ENCODE measurements around the gene FAM9B. TPM values are rescaled to one million over a fixed set of nuclear protein-coding genes. Genes with fewer than 3 reads are reported as not detected.

The FAM9B gene
- total RNA-seq, 2 donors from 2014 or later, result not detected

DNA sequence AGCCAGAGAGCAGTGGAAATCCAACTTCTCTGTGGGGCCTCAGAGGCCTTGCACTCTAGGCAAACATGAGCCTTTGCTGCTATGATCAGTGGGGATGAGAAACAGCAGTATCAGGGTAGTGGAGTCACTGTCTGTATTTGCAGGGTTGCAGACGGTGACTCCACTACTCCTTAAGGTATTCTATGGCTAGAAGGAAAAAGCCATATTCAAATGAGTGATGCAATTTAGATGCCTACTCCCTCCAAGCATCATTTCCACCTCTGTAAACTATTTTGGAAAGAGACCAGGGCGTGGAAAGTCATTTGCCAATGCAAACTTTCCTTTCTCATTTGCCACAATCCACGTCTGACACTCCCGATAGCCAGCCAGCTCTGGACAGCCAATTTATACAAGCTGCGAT lies 35.6 kb upstream of the FAM9B start:
- H3K27ac ChIP-seq, result no peak overlapping the region
- no peak for DNase-seq
- TF ChIP-seq, protein P1, sequence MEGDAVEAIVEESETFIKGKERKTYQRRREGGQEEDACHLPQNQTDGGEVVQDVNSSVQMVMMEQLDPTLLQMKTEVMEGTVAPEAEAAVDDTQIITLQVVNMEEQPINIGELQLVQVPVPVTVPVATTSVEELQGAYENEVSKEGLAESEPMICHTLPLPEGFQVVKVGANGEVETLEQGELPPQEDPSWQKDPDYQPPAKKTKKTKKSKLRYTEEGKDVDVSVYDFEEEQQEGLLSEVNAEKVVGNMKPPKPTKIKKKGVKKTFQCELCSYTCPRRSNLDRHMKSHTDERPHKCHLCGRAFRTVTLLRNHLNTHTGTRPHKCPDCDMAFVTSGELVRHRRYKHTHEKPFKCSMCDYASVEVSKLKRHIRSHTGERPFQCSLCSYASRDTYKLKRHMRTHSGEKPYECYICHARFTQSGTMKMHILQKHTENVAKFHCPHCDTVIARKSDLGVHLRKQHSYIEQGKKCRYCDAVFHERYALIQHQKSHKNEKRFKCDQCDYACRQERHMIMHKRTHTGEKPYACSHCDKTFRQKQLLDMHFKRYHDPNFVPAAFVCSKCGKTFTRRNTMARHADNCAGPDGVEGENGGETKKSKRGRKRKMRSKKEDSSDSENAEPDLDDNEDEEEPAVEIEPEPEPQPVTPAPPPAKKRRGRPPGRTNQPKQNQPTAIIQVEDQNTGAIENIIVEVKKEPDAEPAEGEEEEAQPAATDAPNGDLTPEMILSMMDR (IDR thresholded peaks at IDR 0.05), result no peak
- no peak overlapping the region for H3K4me3 ChIP-seq
- no peaks in the 10 kb centered on the region for H3K4me1 ChIP-seq
- no peaks in the 10 kb centered on the region for H3K27me3 ChIP-seq
- intact Hi-C loops (cut with DNase I), result no loop called here
- H3K9me3 ChIP-seq, result no peaks in the 10 kb centered on the region
- H3K36me3 ChIP-seq, result no peaks in the 10 kb centered on the region
- no peak overlapping the region for H3K9ac ChIP-seq (ENCODE audit: low read depth in 2 of 2, low read length in 2 of 2)

DNA sequence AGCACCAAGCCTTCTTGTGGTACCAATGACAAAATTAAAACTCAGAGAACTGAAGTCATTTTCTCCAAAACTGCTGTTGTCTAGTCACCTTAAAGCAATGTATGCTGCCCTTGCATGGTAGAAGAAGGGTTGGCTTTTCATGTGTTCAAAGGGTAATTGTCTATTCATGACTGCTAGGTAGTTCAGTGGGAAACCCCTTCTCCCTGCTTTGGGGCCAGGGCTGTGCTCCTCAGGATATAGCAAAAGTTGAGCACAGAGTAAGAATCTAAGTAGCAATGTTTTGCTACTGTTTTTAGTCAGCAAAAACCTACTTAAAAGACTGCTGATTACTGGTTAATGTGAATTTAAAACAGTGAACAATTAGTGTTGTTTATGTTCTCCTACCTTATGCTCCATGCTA lies 30.8 kb upstream of the FAM9B start:
- TF ChIP-seq, protein P1 (IDR thresholded peaks at IDR 0.05), result no peak
- Histone ChIP-seq H3K27ac (no peak overlapping the region), H3K36me3 (no peaks in the 10 kb centered on the region), H3K4me1 (no peaks in the 10 kb centered on the region), H3K9ac (ENCODE audit: low read depth in 2 of 2, low read length in 2 of 2) (no peak overlapping the region), H3K27me3 (no peaks in the 10 kb centered on the region), H3K4me3 (no peak overlapping the region), H3K9me3 (no peaks in the 10 kb centered on the region)
- intact Hi-C loops (cut with DNase I), result no loop called here
- DNase-seq, result no peak

DNA sequence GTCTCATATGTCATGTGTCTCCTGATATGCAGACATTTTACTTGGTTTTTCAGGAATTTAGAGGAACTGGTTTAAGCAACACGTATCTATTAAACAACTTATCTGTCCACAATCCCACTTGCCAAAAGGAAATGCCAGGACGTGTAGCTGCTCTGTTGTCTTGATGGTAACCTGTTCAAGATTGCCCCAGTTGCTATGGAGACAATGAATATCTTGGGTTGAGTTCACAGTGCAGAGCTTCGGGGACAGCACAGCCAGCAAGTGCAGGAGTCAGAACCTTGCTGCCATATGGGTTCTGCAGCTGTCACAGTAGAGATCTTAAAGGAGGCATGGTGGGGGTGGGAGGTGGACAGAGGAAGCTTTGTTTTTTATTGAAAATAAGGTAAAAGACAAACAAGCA lies 28.7 kb upstream of the FAM9B start:
- H3K9ac ChIP-seq (ENCODE audit: low read depth in 2 of 2, low read length in 2 of 2), result no peak overlapping the region
- no peaks in the 10 kb centered on the region for H3K9me3 ChIP-seq
- TF ChIP-seq, protein P1 (IDR thresholded peaks at IDR 0.05), result no peak
- H3K36me3 ChIP-seq, result no peaks in the 10 kb centered on the region
- no peaks in the 10 kb centered on the region for H3K4me1 ChIP-seq
- no peak overlapping the region for H3K27ac ChIP-seq
- no peaks in the 10 kb centered on the region for H3K27me3 ChIP-seq
- DNase-seq, result no peak
- intact Hi-C loops (cut with DNase I), result no loop called here
- H3K4me3 ChIP-seq, result no peak overlapping the region

DNA sequence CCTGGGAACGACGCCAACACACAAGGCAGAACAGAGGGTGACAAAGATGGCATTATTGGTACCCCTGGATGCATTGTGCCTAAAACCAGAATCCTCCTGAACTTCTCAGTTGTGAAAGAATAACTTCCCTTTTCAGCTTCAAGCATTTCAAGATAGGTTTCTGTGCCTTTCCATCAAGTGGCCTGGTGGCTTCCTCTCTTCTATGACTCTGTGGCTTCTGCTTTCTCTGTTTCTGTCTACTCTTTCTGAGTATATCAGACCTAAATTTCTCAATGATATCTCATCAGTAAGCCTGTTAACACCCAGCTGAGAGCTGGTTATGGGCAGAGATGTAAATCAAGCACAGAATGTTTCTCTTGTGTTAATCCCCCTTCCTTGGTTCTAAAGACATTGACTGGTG lies 21.4 kb upstream of the FAM9B start:
- no peak overlapping the region for H3K4me3 ChIP-seq
- no peak overlapping the region for H3K9ac ChIP-seq (ENCODE audit: low read depth in 2 of 2, low read length in 2 of 2)
- TF ChIP-seq, protein P1 (IDR thresholded peaks at IDR 0.05), result no peak
- no peaks in the 10 kb centered on the region for H3K27me3 ChIP-seq
- no peaks in the 10 kb centered on the region for H3K9me3 ChIP-seq
- H3K4me1 ChIP-seq, result no peaks in the 10 kb centered on the region
- no peak for DNase-seq
- no peaks in the 10 kb centered on the region for H3K36me3 ChIP-seq
- H3K27ac ChIP-seq, result no peak overlapping the region
- intact Hi-C loops (cut with DNase I), result no loop called here

DNA sequence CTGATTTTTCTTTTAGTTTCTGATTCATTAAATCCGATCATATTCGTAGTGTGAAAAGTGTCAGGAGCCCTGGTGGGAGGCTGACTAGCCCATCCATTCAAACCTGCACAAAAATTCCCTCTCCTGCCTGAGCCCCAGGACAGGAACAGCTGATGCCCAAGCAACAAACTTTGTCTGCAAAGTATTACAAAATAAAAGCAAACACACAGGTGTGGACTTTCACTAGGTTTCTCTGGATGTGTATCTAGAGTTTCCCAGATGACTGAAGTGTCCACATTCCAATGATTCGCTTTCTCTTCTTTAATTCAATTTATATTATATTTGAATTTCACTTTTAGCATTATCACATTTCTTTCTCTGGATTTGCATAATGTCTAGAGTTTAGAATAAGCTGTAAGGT lies 18.2 kb upstream of the FAM9B start:
- Histone ChIP-seq H3K9ac (ENCODE audit: low read depth in 2 of 2, low read length in 2 of 2) (no peak overlapping the region), H3K27ac (no peak overlapping the region), H3K4me3 (no peak overlapping the region), H3K9me3 (no peaks in the 10 kb centered on the region), H3K4me1 (no peaks in the 10 kb centered on the region), H3K27me3 (no peaks in the 10 kb centered on the region), H3K36me3 (no peaks in the 10 kb centered on the region)
- TF ChIP-seq, protein P1 (IDR thresholded peaks at IDR 0.05), result no peak
- intact Hi-C loops (cut with DNase I), result no loop called here
- DNase-seq, result no peak

DNA sequence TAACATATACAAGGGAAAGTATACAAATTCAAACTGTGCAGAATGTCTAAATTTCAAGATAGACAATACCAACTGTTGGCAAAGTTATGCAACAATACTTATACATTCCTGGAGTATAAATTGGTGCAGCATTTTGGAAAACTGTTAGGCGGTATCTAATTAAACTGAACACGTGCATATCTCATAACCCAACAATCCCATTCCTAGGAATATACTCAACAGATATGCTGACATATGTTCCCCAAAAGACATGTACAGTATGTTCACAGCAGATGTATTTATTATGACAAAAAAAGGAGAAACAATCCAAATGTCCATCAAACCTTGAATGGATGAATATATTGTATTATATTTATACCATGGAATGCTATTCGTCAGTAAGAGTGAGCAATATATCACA lies 16.4 kb upstream of the FAM9B start:
- Histone ChIP-seq H3K4me1 (no peaks in the 10 kb centered on the region), H3K9ac (ENCODE audit: low read depth in 2 of 2, low read length in 2 of 2) (no peak overlapping the region), H3K36me3 (no peaks in the 10 kb centered on the region), H3K9me3 (no peaks in the 10 kb centered on the region), H3K27me3 (no peaks in the 10 kb centered on the region), H3K4me3 (no peak overlapping the region), H3K27ac (no peak overlapping the region)
- intact Hi-C loops (cut with DNase I), result no loop called here
- TF ChIP-seq, protein P1 (IDR thresholded peaks at IDR 0.05), result no peak
- no peak for DNase-seq

Data from colonic mucosa (tissue), 4 donors.